C4-2B (cell line): Measurements from ENCODE around the gene DNM3.

Source experiments
- CTCF ChIP-seq: fragments of 450-650 bp; conservative IDR thresholded peaks from 2 replicates; pipeline ENCODE4 v1.5.1; 2017; ENCODE audit warnings: mild to moderate bottlenecking
- ZFX ChIP-seq: fragments of 450-650 bp; IDR thresholded peaks from 2 replicates; pipeline ENCODE4 v1.6.1; 2017

GRCh38 chr1:172332230-172332629, 490.9 kb downstream of the DNM3 start:
- no peak for TF ChIP-seq CTCF
- no peak for TF ChIP-seq ZFX
